BLaER1 (cell line): ENCODE data around the gene POMT2.

Experiments
- H3K27ac ChIP-seq: shearing (Covaris generic); formaldehyde crosslinking; 2 replicates; pipeline ENCODE4 v1.8.1; 2022
- H3K27me3 ChIP-seq: shearing (Covaris generic); formaldehyde crosslinking; 2 replicates; pipeline ENCODE4 v1.8.1; 2022
- H3K36me3 ChIP-seq: shearing (Covaris generic); formaldehyde crosslinking; 2 replicates; pipeline ENCODE4 v1.8.1; 2022
- H3K4me1 ChIP-seq: shearing (Covaris generic); formaldehyde crosslinking; 2 replicates; pipeline ENCODE4 v1.8.1; 2022
- H3K4me2 ChIP-seq: shearing (Covaris generic); formaldehyde crosslinking; 2 replicates; pipeline ENCODE4 v1.8.1; 2022
- H3K4me3 ChIP-seq: shearing (Covaris generic); formaldehyde crosslinking; 2 replicates; pipeline ENCODE4 v1.8.1; 2022
- H3K9ac ChIP-seq: shearing (Covaris generic); formaldehyde crosslinking; 2 replicates; pipeline ENCODE4 v1.8.1; 2022
- H3K9me3 ChIP-seq: shearing (Covaris generic); formaldehyde crosslinking; 2 replicates; pipeline ENCODE4 v1.8.1; 2022
- H4K20me1 ChIP-seq: shearing (Covaris generic); formaldehyde crosslinking; 2 replicates; pipeline ENCODE4 v1.8.1; 2022
- Cebpa-rat ChIP-seq: shearing (Covaris generic); IDR thresholded peaks from 2 replicates; pipeline ENCODE4 v1.8.1; 2022

Gene POMT2

GRCh38 chr14:77303417-77304156 lies 17.1 kb downstream of the POMT2 start:
- no peaks in the 10 kb centered on the region for H4K20me1 ChIP-seq
- no peak overlapping the region for H3K9ac ChIP-seq
- no peak overlapping the region for H3K27ac ChIP-seq
- H3K36me3 ChIP-seq: peaks cover 18% of the 10 kb centered on the region; the same call in 1 of the 2 replicates
- no peak overlapping the region for H3K4me2 ChIP-seq
- TF ChIP-seq Cebpa-rat: no peak
- no peak overlapping the region for H3K4me3 ChIP-seq
- H3K9me3 ChIP-seq: no peaks in the 10 kb centered on the region
- no peaks in the 10 kb centered on the region for H3K27me3 ChIP-seq
- no peaks in the 10 kb centered on the region for H3K4me1 ChIP-seq

GRCh38 chr14:77302926-77303325 lies 17.8 kb downstream of the POMT2 start:
- Histone ChIP-seq H3K4me2 (no peak overlapping the region), H3K27me3 (no peaks in the 10 kb centered on the region), H3K4me3 (no peak overlapping the region), H4K20me1 (no peaks in the 10 kb centered on the region), H3K4me1 (no peaks in the 10 kb centered on the region), H3K27ac (no peak overlapping the region), H3K36me3 (peaks cover 25% of the 10 kb centered on the region; the same call in 1 of the 2 replicates), H3K9me3 (no peaks in the 10 kb centered on the region), H3K9ac (no peak overlapping the region)
- no peak for TF ChIP-seq Cebpa-rat

- H3K9me3 ChIP-seq: no peaks in the 10 kb centered on the region
- no peak overlapping the region for H3K9ac ChIP-seq
- H3K4me2 ChIP-seq: no peak overlapping the region
- no peaks in the 10 kb centered on the region for H3K27me3 ChIP-seq
- H3K4me3 ChIP-seq: no peak overlapping the region
- no peak for TF ChIP-seq Cebpa-rat
- H3K4me1 ChIP-seq: no peaks in the 10 kb centered on the region
- H3K36me3 ChIP-seq: peaks cover 31% of the 10 kb centered on the region
- no peak overlapping the region for H3K27ac ChIP-seq
- no peaks in the 10 kb centered on the region for H4K20me1 ChIP-seq
Observed at GRCh38 chr14:77301103-77301502, 19.6 kb downstream of the POMT2 start.

- Histone ChIP-seq H3K36me3 (peaks cover 30% of the 10 kb centered on the region), H4K20me1 (no peaks in the 10 kb centered on the region), H3K9me3 (no peaks in the 10 kb centered on the region), H3K4me2 (no peak overlapping the region), H3K9ac (no peak overlapping the region), H3K4me3 (no peak overlapping the region), H3K27me3 (no peaks in the 10 kb centered on the region), H3K27ac (no peak overlapping the region), H3K4me1 (no peaks in the 10 kb centered on the region)
- no peak for TF ChIP-seq Cebpa-rat
Observed at GRCh38 chr14:77299771-77300170, 20.9 kb downstream of the POMT2 start.

- Histone ChIP-seq H3K9me3 (no peaks in the 10 kb centered on the region), H3K4me2 (no peak overlapping the region), H3K27me3 (no peaks in the 10 kb centered on the region), H3K4me1 (no peaks in the 10 kb centered on the region), H3K27ac (no peak overlapping the region), H4K20me1 (no peaks in the 10 kb centered on the region), H3K9ac (no peak overlapping the region), H3K36me3 (peaks cover 21% of the 10 kb centered on the region), H3K4me3 (no peak overlapping the region)
- no peak for TF ChIP-seq Cebpa-rat
Observed at GRCh38 chr14:77296906-77297305, 23.8 kb downstream of the POMT2 start.

- no peak for TF ChIP-seq Cebpa-rat
- no peaks in the 10 kb centered on the region for H3K4me1 ChIP-seq
- H3K4me2 ChIP-seq: no peak overlapping the region
- no peak overlapping the region for H3K4me3 ChIP-seq
- H3K9ac ChIP-seq: no peak overlapping the region
- H3K27me3 ChIP-seq: no peaks in the 10 kb centered on the region
- no peaks in the 10 kb centered on the region for H4K20me1 ChIP-seq
- peaks cover 21% of the 10 kb centered on the region for H3K36me3 ChIP-seq
- H3K9me3 ChIP-seq: no peaks in the 10 kb centered on the region
- no peak overlapping the region for H3K27ac ChIP-seq
Observed at GRCh38 chr14:77296155-77296554, 24.5 kb downstream of the POMT2 start.

- Histone ChIP-seq H3K27me3 (no peaks in the 10 kb centered on the region), H3K4me2 (no peak overlapping the region), H3K4me3 (no peak overlapping the region), H3K9ac (no peak overlapping the region), H4K20me1 (no peaks in the 10 kb centered on the region), H3K4me1 (no peaks in the 10 kb centered on the region), H3K27ac (no peak overlapping the region), H3K9me3 (no peaks in the 10 kb centered on the region), H3K36me3 (peaks cover 14% of the 10 kb centered on the region)
- TF ChIP-seq Cebpa-rat: no peak
Observed at GRCh38 chr14:77290705-77291104, 30.0 kb downstream of the POMT2 start.

- Histone ChIP-seq H3K4me3 (no peak overlapping the region), H3K4me2 (no peak overlapping the region), H3K27ac (no peak overlapping the region), H3K4me1 (no peaks in the 10 kb centered on the region), H3K9me3 (no peaks in the 10 kb centered on the region), H3K36me3 (peaks cover 38% of the 10 kb centered on the region), H3K27me3 (no peaks in the 10 kb centered on the region), H4K20me1 (no peaks in the 10 kb centered on the region), H3K9ac (no peak overlapping the region)
- no peak for TF ChIP-seq Cebpa-rat
Observed at GRCh38 chr14:77286576-77286975, 34.1 kb downstream of the POMT2 start.

- no peak overlapping the region for H3K27ac ChIP-seq
- H3K27me3 ChIP-seq: no peaks in the 10 kb centered on the region
- peaks cover 43% of the 10 kb centered on the region for H3K36me3 ChIP-seq
- no peaks in the 10 kb centered on the region for H3K4me1 ChIP-seq
- no peak for TF ChIP-seq Cebpa-rat
- no peaks in the 10 kb centered on the region for H3K9me3 ChIP-seq
- H3K4me3 ChIP-seq: no peak overlapping the region
- no peak overlapping the region for H3K4me2 ChIP-seq
- H3K9ac ChIP-seq: no peak overlapping the region
- no peaks in the 10 kb centered on the region for H4K20me1 ChIP-seq
Observed at GRCh38 chr14:77284466-77284865, 36.2 kb downstream of the POMT2 start.

GRCh38 chr14:77284066-77284465 lies 36.6 kb downstream of the POMT2 start:
- H3K36me3 ChIP-seq: peaks cover 47% of the 10 kb centered on the region
- no peaks in the 10 kb centered on the region for H3K9me3 ChIP-seq
- H3K27me3 ChIP-seq: no peaks in the 10 kb centered on the region

More at GRCh38 chr14:77284066-77284465, 36.6 kb downstream of the POMT2 start:
- H3K27ac ChIP-seq: no peak overlapping the region
- no peak overlapping the region for H3K4me2 ChIP-seq
- no peaks in the 10 kb centered on the region for H3K4me1 ChIP-seq
- TF ChIP-seq Cebpa-rat: no peak
- H4K20me1 ChIP-seq: no peaks in the 10 kb centered on the region
- H3K9ac ChIP-seq: no peak overlapping the region
- no peak overlapping the region for H3K4me3 ChIP-seq
